Keratinocyte (primary cell): Measurements from ENCODE around the gene NUP210. TPM values are rescaled to one million over a fixed set of nuclear protein-coding genes. Genes with fewer than 3 reads are reported as not detected.

Experiments used
- DNase-seq: peaks from one replicate; pipeline ENCODE4 v3.0.0-alpha.2; 2011; ENCODE audit warnings: low read depth, missing footprints, low spot score
- FAIRE-seq: peaks from 2 replicates; lab custom pipeline; 2011; peaks lifted over from hg19 to GRCh38; lab: Jason Lieb, UNC
- H2AFZ ChIP-seq: 2 replicates; pipeline ENCODE4 v1.6.0; 2012; ENCODE audit warnings: low read length, control low read depth, inconsistent platforms; ENCODE audit not compliant: control insufficient read depth
- H3K27ac ChIP-seq: 2 replicates; pipeline ENCODE4 v1.5.1; 2011; ENCODE audit warnings: low read length; ENCODE audit not compliant: control insufficient read depth, insufficient read depth
- H3K27me3 ChIP-seq: 3 replicates; pipeline ENCODE4 v1.6.0; 2011; ENCODE audit warnings: low read length; ENCODE audit not compliant: control insufficient read depth, insufficient read depth; ENCODE audit errors: extremely low read depth
- H3K36me3 ChIP-seq, 2 experiments: 2 replicates in 1 of 2; 3 replicates in 1 of 2; pipeline ENCODE4 v1.5.1; 2011; ENCODE audit warnings: low read length in 2 of 2, mild to moderate bottlenecking in 1 of 2; ENCODE audit not compliant: control insufficient read depth in 2 of 2, insufficient read depth in 2 of 2; ENCODE audit errors: extremely low read depth in 1 of 2
- H3K4me1 ChIP-seq: 3 replicates; pipeline ENCODE4 v1.5.1; 2011; ENCODE audit warnings: low read length; ENCODE audit not compliant: control insufficient read depth, insufficient read depth; ENCODE audit errors: extremely low read depth
- H3K4me2 ChIP-seq: 3 replicates; pipeline ENCODE4 v1.6.0; 2011; ENCODE audit warnings: low read depth, low read length; ENCODE audit not compliant: control insufficient read depth, insufficient read depth; ENCODE audit errors: extremely low read depth
- H3K4me3 ChIP-seq, 3 experiments: fragments of 200-600 bp in 1 of 3; sonication (generic) in 1 of 3; 2 replicates in 2 of 3; 3 replicates in 1 of 3; pipeline ENCODE4 v1.5.1; 2011 to 2016; ENCODE audit warnings: low read length in 3 of 3, mild to moderate bottlenecking in 3 of 3, control low read depth in 2 of 3, inconsistent platforms in 1 of 3, low read depth in 1 of 3, mixed read lengths in 1 of 3, mixed run types in 1 of 3, moderate library complexity in 1 of 3; ENCODE audit not compliant: control insufficient read depth in 2 of 3, insufficient read depth in 2 of 3; ENCODE audit errors: extremely low read depth in 1 of 3
- H3K79me2 ChIP-seq: 2 replicates; pipeline ENCODE4 v1.6.0; 2012; ENCODE audit warnings: low read length; ENCODE audit not compliant: control insufficient read depth, insufficient read depth
- H3K9ac ChIP-seq: 3 replicates; pipeline ENCODE4 v1.6.0; 2011; ENCODE audit warnings: low read length; ENCODE audit not compliant: control insufficient read depth, insufficient read depth; ENCODE audit errors: extremely low read depth
- H3K9me1 ChIP-seq: 3 replicates; pipeline ENCODE4 v1.6.0; 2011; ENCODE audit warnings: low read length; ENCODE audit not compliant: control insufficient read depth, insufficient read depth; ENCODE audit errors: extremely low read depth
- H3K9me3 ChIP-seq: 2 replicates; pipeline ENCODE4 v1.5.1; 2012; ENCODE audit warnings: low read depth, low read length; ENCODE audit not compliant: control insufficient read depth
- H4K20me1 ChIP-seq: 3 replicates; pipeline ENCODE4 v1.6.0; 2011; ENCODE audit warnings: low read length; ENCODE audit not compliant: control insufficient read depth, insufficient read depth; ENCODE audit errors: extremely low read depth
- EZH2 ChIP-seq: IDR thresholded peaks from one replicate; pipeline ENCODE4 v1.6.1; 2012; ENCODE audit warnings: inconsistent platforms, mild to moderate bottlenecking, low read length, moderate library complexity
- dilution Hi-C: fragments of 300-500 bp; cut with MboI; formaldehyde crosslinking; loops from one replicate; pipeline ENCODE4 v1.7.0; 2020; ENCODE audit warnings: low sequenced_read_pairs; ENCODE audit not compliant: extremely low pct_ligation_motif_present
- polyA plus RNA-seq, 5 experiments: library from polyadenylated mRNA; depleted of rRNA in 3 of 5; stranded (reverse) in 3 of 5; stranded (forward) in 1 of 5; unstranded in 1 of 5; fragments of >200 nt; gene quantifications; 1 replicate in 1 of 5; 2 replicates in 3 of 5; 3 replicates in 1 of 5; pipeline versions ENCODE4 v1.2.1 to v1.2.3, GENCODE V29; 2011 to 2012; ENCODE audit warnings: missing spikeins in 2 of 5, low read depth in 1 of 5, low replicate concordance in 1 of 5
- TF ChIP-seq, protein P1 (sequence below), 3 experiments: IDR thresholded peaks in 1 of 3; conservative IDR thresholded peaks in 1 of 3; optimal IDR thresholded peaks in 1 of 3; 2 replicates in 2 of 3; 3 replicates in 1 of 3; pipeline versions ENCODE3 to v1.5.1; 2011; ENCODE audit warnings: low read length in 3 of 3, mild to moderate bottlenecking in 3 of 3, moderate library complexity in 2 of 3, control low read depth in 1 of 3, inconsistent platforms in 1 of 3; ENCODE audit not compliant: insufficient read depth in 2 of 3; ENCODE audit errors: extremely low read depth in 1 of 3

The NUP210 gene
- polyA plus RNA-seq, 1 donor (not counting 4 experiments of a cell fraction or from before 2014, with no cell fraction given), result 0.01 TPM

DNA sequence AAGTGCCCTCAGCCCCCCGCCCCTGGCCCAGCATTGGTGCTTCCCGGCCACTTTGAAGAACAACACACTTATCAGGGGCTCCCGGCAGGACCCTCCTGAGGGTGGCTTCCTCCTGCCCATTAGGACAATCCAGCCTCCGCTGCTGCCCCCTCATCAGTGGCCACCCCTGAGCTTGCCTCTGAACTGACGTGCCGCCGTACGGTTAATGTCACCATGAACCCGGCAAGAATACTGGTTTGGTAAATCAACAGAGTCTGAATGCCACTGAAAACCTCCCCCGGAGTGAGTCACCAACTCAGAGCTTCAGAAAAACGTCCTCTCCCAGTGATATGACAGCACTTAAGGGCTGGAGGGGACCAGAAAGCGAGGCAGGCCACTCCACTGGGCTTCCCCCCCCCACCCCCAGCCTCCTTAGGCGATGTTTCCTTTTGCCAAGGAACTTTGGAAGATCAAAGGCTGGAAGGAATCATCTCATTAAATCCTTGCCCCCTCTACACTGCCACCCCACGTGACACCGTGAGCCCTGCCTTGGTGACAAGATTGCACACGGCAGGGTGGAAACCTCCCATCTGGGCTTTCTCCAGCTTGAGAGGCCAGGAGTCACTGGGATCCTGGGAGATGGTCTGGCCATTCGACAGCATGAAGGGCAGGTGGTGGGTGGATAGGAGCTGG lies 142.1 kb downstream of the NUP210 start:
- no peaks in the 10 kb centered on the region for H3K79me2 ChIP-seq
- H3K27me3 ChIP-seq, result peaks cover 32% of the 10 kb centered on the region
- dilution Hi-C loops, result no loop called here
- no peak overlapping the region for H3K4me2 ChIP-seq
- no peak for DNase-seq
- H3K4me1 ChIP-seq, result no peaks in the 10 kb centered on the region
- no peak overlapping the region for H3K4me3 ChIP-seq
- no peak overlapping the region for H3K9ac ChIP-seq
- no peak for TF ChIP-seq EZH2
- TF ChIP-seq, protein P1, sequence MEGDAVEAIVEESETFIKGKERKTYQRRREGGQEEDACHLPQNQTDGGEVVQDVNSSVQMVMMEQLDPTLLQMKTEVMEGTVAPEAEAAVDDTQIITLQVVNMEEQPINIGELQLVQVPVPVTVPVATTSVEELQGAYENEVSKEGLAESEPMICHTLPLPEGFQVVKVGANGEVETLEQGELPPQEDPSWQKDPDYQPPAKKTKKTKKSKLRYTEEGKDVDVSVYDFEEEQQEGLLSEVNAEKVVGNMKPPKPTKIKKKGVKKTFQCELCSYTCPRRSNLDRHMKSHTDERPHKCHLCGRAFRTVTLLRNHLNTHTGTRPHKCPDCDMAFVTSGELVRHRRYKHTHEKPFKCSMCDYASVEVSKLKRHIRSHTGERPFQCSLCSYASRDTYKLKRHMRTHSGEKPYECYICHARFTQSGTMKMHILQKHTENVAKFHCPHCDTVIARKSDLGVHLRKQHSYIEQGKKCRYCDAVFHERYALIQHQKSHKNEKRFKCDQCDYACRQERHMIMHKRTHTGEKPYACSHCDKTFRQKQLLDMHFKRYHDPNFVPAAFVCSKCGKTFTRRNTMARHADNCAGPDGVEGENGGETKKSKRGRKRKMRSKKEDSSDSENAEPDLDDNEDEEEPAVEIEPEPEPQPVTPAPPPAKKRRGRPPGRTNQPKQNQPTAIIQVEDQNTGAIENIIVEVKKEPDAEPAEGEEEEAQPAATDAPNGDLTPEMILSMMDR (optimal IDR thresholded peaks at IDR 0.05 in 1 of 3, IDR thresholded peaks at IDR 0.05 in 1 of 3, conservative IDR thresholded peaks at IDR 0.05 in 1 of 3; ENCODE audit: extremely low read depth in 1 of 3, insufficient read depth in 2 of 3, low read length in 3 of 3), result no peak
- H2AFZ ChIP-seq, result no peak overlapping the region
- no peaks in the 10 kb centered on the region for H3K9me3 ChIP-seq
- H3K36me3 ChIP-seq, result no peaks in the 10 kb centered on the region
- no peaks in the 10 kb centered on the region for H3K9me1 ChIP-seq
- H4K20me1 ChIP-seq, result no peaks in the 10 kb centered on the region
- H3K27ac ChIP-seq, result no peak overlapping the region
- no peak for FAIRE-seq

DNA sequence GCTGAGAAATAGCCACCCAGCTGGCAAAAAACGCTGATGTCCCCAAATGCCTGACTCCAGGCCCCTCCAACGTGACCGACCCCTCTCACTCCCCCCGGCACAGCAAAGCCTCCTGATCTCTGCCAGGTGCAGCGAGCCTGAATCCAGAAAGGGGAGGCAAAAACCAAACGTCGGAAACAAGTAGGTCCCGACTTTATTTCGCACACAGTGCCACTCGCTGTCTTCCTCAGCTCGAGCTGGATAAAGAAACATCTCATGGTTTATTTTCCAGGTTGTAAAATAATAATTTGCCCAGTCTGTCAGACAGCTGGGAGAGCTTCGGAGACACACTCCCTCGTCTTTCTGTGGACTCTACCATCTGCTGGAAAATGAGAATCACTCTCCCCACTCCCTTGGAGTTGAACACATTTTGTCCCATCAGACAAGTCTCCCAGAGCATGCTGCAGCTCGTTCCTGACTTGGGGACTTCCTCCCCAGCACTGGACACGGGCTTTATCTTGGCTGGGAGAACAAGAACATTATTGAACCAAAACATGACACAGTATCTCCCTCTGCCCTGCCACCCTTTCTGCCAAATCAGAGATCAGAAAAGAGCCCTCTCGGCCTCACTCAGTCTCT lies 142.8 kb downstream of the NUP210 start:
- Histone ChIP-seq H3K4me2 (no peak overlapping the region), H3K9ac (no peak overlapping the region), H3K9me3 (no peaks in the 10 kb centered on the region), H3K27ac (no peak overlapping the region), H4K20me1 (no peaks in the 10 kb centered on the region), H3K4me3 (no peak overlapping the region), H3K9me1 (no peaks in the 10 kb centered on the region), H3K36me3 (no peaks in the 10 kb centered on the region), H3K79me2 (no peaks in the 10 kb centered on the region), H3K27me3 (peaks cover 28% of the 10 kb centered on the region), H2AFZ (no peak overlapping the region), H3K4me1 (no peaks in the 10 kb centered on the region)
- no peak for TF ChIP-seq EZH2
- TF ChIP-seq, protein P1 (optimal IDR thresholded peaks at IDR 0.05 in 1 of 3, IDR thresholded peaks at IDR 0.05 in 1 of 3, conservative IDR thresholded peaks at IDR 0.05 in 1 of 3; ENCODE audit: extremely low read depth in 1 of 3, insufficient read depth in 2 of 3, low read length in 3 of 3), result no peak
- DNase-seq (no peak), FAIRE-seq (no peak)
- dilution Hi-C loops, result no loop called here
